Measurements from ENCODE around the gene ST6GALNAC5. TPM values are rescaled to one million over a fixed set of nuclear protein-coding genes. Genes with fewer than 3 reads are reported as not detected.

ST6GALNAC5 gene
- total and polyA plus RNA-seq, 2 donors (not counting 3 experiments of a cell fraction or from before 2014, with no cell fraction given) = not detected

- no peak overlapping the region for H2AFZ ChIP-seq (ENCODE audit: low read depth, low read length)
- ChIA-PET CTCF (no interaction called here), POLR2A (no interaction called here)
- no peaks in the 10 kb centered on the region for H3K79me2 ChIP-seq (ENCODE audit: control insufficient read depth, insufficient read depth, low read length)
- H3K27ac ChIP-seq (ENCODE audit: insufficient read depth, low read depth, low read length) = no peak overlapping the region
- no peaks in the 10 kb centered on the region for H4K20me1 ChIP-seq (replicated peaks; ENCODE audit: control insufficient read depth, extremely low read depth, insufficient read depth, low read length)
- no TSS peak for BruUV-seq (replicated peaks)
- no peak for DNase-seq (ENCODE audit: low read depth, low spot score)
- no peaks in the 10 kb centered on the region for H3K9me1 ChIP-seq (replicated peaks; ENCODE audit: control insufficient read depth, extremely low read depth, insufficient read depth, low read length)
- no peak overlapping the region for H3K4me2 ChIP-seq (ENCODE audit: insufficient read depth, low read length)
- intact Hi-C loops (cut with micrococcal nuclease) (no loop called here), dilution Hi-C loops (cut with MboI; ENCODE audit: extremely low pct_ligation_motif_present, low sequenced_read_pairs) (no loop called here)
- no peaks in the 10 kb centered on the region for H3K4me1 ChIP-seq (ENCODE audit: control insufficient read depth, extremely low read depth, insufficient read depth, low read length)
- TF ChIP-seq POLR2AphosphoS5 (IDR thresholded peaks at IDR 0.05; ENCODE audit: insufficient read depth, low read depth, low read length) (no peak), EZH2 (IDR thresholded peaks at IDR 0.05; ENCODE audit: borderline replicate concordance, low read depth, low read length, severe bottlenecking) (no peak), MAX (IDR thresholded peaks at IDR 0.05; ENCODE audit: insufficient read depth, insufficient read length) (no peak), POLR2A (IDR thresholded peaks at IDR 0.05; ENCODE audit: low read depth, low read length) (no peak), MYC (IDR thresholded peaks at IDR 0.05; ENCODE audit: low read depth, low read length) (no peak), JUN (IDR thresholded peaks at IDR 0.05; ENCODE audit: borderline replicate concordance, insufficient read depth, insufficient read length, low read depth) (no peak), GATA2 (IDR thresholded peaks at IDR 0.05; ENCODE audit: insufficient read depth, insufficient read length, low read depth, low read length) (no peak), FOS (IDR thresholded peaks at IDR 0.05; ENCODE audit: borderline replicate concordance, insufficient read depth, low read length) (no peak)
- TF ChIP-seq, protein P1, sequence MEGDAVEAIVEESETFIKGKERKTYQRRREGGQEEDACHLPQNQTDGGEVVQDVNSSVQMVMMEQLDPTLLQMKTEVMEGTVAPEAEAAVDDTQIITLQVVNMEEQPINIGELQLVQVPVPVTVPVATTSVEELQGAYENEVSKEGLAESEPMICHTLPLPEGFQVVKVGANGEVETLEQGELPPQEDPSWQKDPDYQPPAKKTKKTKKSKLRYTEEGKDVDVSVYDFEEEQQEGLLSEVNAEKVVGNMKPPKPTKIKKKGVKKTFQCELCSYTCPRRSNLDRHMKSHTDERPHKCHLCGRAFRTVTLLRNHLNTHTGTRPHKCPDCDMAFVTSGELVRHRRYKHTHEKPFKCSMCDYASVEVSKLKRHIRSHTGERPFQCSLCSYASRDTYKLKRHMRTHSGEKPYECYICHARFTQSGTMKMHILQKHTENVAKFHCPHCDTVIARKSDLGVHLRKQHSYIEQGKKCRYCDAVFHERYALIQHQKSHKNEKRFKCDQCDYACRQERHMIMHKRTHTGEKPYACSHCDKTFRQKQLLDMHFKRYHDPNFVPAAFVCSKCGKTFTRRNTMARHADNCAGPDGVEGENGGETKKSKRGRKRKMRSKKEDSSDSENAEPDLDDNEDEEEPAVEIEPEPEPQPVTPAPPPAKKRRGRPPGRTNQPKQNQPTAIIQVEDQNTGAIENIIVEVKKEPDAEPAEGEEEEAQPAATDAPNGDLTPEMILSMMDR (IDR thresholded peaks at IDR 0.05; ENCODE audit: extremely low read depth in 1 of 2, insufficient read depth in 1 of 2, low read depth in 1 of 2, low read length in 2 of 2) = no peak
- no peak overlapping the region for H3K4me3 ChIP-seq (replicated peaks in 1 of 3; ENCODE audit: insufficient read depth in 1 of 3, low read depth in 1 of 3, low read length in 3 of 3)
- no peaks in the 10 kb centered on the region for H3K9me3 ChIP-seq (replicated peaks; ENCODE audit: control insufficient read depth, insufficient read depth, low read length)
- peaks cover 2% of the 10 kb centered on the region in 2 experiments for H3K27me3 ChIP-seq (ENCODE audit: control insufficient read depth in 2 of 2, insufficient read depth in 2 of 2, low read length in 2 of 2)
- H3K9ac ChIP-seq (replicated peaks; ENCODE audit: extremely low read depth, insufficient read depth, low read length) = no peak overlapping the region
- FAIRE-seq = no peak
- H3K36me3 ChIP-seq (ENCODE audit: control insufficient read depth in 2 of 2, extremely low read depth in 1 of 2, insufficient read depth in 2 of 2, low read length in 2 of 2) = no peaks in the 10 kb centered on the region
These were observed 77.7 kb downstream of the ST6GALNAC5 start for GRCh38 chr1:76944942-76945341.

All from endothelial cell of umbilical vein (primary cell).